OCI-LY7 (cell line): Measurements from ENCODE around the gene LGR5. TPM values are rescaled to one million over a fixed set of nuclear protein-coding genes. Genes with fewer than 3 reads are reported as not detected.
"Not testable (repeated sequence)": the region's sequence is repeated elsewhere in the genome, so short reads cannot be mapped to it uniquely, and the experiment has no call there.

Experiments used
- BruUV-seq: library from RNA; stranded (reverse); fragments of 400-500 nt; replicated peaks from 2 replicates; lab custom pipeline; 2021; lab: Mats Ljungman, UMichigan
- CTCF ChIA-PET: fragments of 300-600 bp; sonication (Branson Sonifier 250); formaldehyde crosslinking; loops from one replicate; lab custom pipeline; 2022; ENCODE audit warnings: antibody characterized with exemption; ENCODE audit not compliant: unreplicated experiment; lab: Charles Lee
- POLR2A ChIA-PET: fragments of 300-600 bp; sonication (Branson Sonifier 250); formaldehyde crosslinking; loops from one replicate; lab custom pipeline; 2022; ENCODE audit warnings: antibody characterized with exemption; lab: Charles Lee
- DNase-seq: peaks from one replicate; pipeline ENCODE4 v3.0.0-alpha.2; 2015; ENCODE audit warnings: low spot score
- H2AFZ ChIP-seq: fragments of 200-600 bp; sonication (generic), shearing (Covaris generic); 2 replicates; pipeline ENCODE4 v1.6.1; 2014; ENCODE audit warnings: mild to moderate bottlenecking, antibody characterized with exemption, low read length, moderate library complexity
- H3K27ac ChIP-seq: fragments of 200-600 bp; sonication (generic); 2 replicates; pipeline ENCODE4 v1.5.1; 2014; ENCODE audit warnings: mixed run types, low read depth, mild to moderate bottlenecking, moderate library complexity, low read length, inconsistent platforms; ENCODE audit not compliant: poor library complexity, severe bottlenecking
- H3K36me3 ChIP-seq: fragments of 200-600 bp; sonication (generic); 2 replicates; pipeline ENCODE4 v1.6.1; 2014; ENCODE audit warnings: mild to moderate bottlenecking, antibody characterized with exemption, low read length, moderate library complexity, mixed read lengths; ENCODE audit not compliant: insufficient read depth
- H3K4me1 ChIP-seq: fragments of 200-600 bp; sonication (generic); 2 replicates; pipeline ENCODE4 v1.5.1; 2014; ENCODE audit warnings: mild to moderate bottlenecking, low read length; ENCODE audit not compliant: insufficient read depth, poor library complexity, severe bottlenecking
- H3K4me2 ChIP-seq: fragments of 200-600 bp; sonication (generic); 2 replicates; pipeline ENCODE4 v1.6.1; 2014; ENCODE audit warnings: mild to moderate bottlenecking, low read length
- H3K4me3 ChIP-seq: fragments of 200-600 bp; sonication (generic); 2 replicates; pipeline ENCODE4 v1.5.1; 2014; ENCODE audit warnings: mild to moderate bottlenecking, low read depth, low read length; ENCODE audit not compliant: poor library complexity, severe bottlenecking
- H3K79me2 ChIP-seq: fragments of 200-600 bp; sonication (generic); 2 replicates; pipeline ENCODE4 v1.6.1; 2016; ENCODE audit warnings: low read depth, mild to moderate bottlenecking, low read length, moderate library complexity, mixed read lengths; ENCODE audit not compliant: insufficient read depth
- H3K9me2 ChIP-seq: fragments of 200-600 bp; sonication (generic); 2 replicates; pipeline ENCODE4 v1.6.1; 2016; ENCODE audit warnings: mild to moderate bottlenecking, low read length, mixed read lengths; ENCODE audit not compliant: insufficient read depth
- H3K9me3 ChIP-seq: fragments of 200-600 bp; sonication (generic); 2 replicates; pipeline ENCODE4 v1.6.1; 2014; ENCODE audit warnings: mild to moderate bottlenecking, mixed run types, low read length, mixed read lengths
- H4K20me1 ChIP-seq: fragments of 200-600 bp; sonication (generic); 2 replicates; pipeline ENCODE4 v1.6.1; 2014; ENCODE audit warnings: mild to moderate bottlenecking, antibody characterized with exemption, low read length, moderate library complexity, mixed read lengths; ENCODE audit not compliant: insufficient read depth
- EZH2phosphoT487 ChIP-seq: fragments of 200-600 bp; sonication (generic); IDR thresholded peaks from 2 replicates; pipeline ENCODE4 v1.6.1; 2018; ENCODE audit warnings: low read depth, borderline replicate concordance, mild to moderate bottlenecking, mixed run types, antibody characterized with exemption, low read length, moderate library complexity, mixed read lengths
- intact Hi-C: fragments of 100-400 bp; cut with micrococcal nuclease; formaldehyde crosslinking; loops from one replicate; pipeline ENCODE4 v1.10.0; 2022; ENCODE audit not compliant: unreplicated experiment
- total RNA-seq, 2 experiments: library from RNA; depleted of rRNA in 1 of 2; stranded (reverse); fragments of >200 nt in 1 of 2; shearing (Covaris generic) in 1 of 2; gene quantifications; 2 replicates each; pipeline ENCODE4 v1.2.3, GENCODE V29; 2014 to 2022
- TF ChIP-seq, protein P1 (sequence below): fragments of 200-600 bp; sonication (generic); conservative IDR thresholded peaks from 2 replicates; pipeline ENCODE4 v1.5.1; 2014; ENCODE audit warnings: mild to moderate bottlenecking, antibody characterized with exemption, low read length, moderate library complexity, mixed read lengths

LGR5 gene
- total RNA-seq, 2 experiments from 2014 or later, result 0.51 TPM; not detected in 1

DNA sequence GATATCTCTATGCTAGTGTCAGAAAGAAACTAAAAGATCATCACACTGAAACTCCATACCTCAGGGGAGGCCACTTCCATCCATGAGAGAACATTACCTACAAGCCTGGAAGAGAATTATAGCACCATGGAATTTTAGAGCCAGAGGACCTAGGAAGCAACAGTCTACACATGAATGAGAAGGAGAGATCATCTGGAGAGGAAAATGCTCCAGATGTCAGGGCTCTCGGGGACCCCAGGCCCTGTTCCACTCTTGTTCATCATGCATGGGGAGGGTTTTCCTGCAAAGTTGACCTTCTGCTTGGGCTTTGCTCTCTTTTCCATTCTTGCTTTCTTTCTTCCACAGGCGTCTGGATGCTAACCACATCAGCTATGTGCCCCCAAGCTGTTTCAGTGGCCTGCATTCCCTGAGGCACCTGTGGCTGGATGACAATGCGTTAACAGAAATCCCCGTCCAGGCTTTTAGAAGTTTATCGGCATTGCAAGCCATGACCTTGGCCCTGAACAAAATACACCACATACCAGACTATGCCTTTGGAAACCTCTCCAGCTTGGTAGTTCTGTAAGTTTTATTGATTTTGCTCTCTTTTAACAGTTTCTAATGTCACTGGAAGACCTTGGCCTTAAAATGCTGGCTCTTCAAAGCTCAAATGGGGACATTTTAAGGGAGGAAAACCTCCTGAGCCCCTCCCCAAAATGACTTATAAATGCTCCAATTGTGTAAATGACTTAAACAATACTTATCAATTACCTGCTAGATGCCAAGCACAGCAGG, 113.3 kb downstream of the LGR5 start:
- H3K4me1 ChIP-seq, result no peaks in the 10 kb centered on the region
- intact Hi-C loops, result loop anchor here (5.0 kb wide), 1 partner anchor 194 kb away; no protein-coding TSS in a partner anchor
- DNase-seq, result no peak
- H3K79me2 ChIP-seq, result no peaks in the 10 kb centered on the region
- ChIA-PET POLR2A (no interaction called here), CTCF (no interaction called here)
- no peaks in the 10 kb centered on the region for H4K20me1 ChIP-seq
- no peak overlapping the region for H3K27ac ChIP-seq
- BruUV-seq, result no TSS peak
- H3K9me3 ChIP-seq, result no peaks in the 10 kb centered on the region
- H3K36me3 ChIP-seq, result no peaks in the 10 kb centered on the region
- no peaks in the 10 kb centered on the region for H3K9me2 ChIP-seq
- H3K4me2 ChIP-seq, result no peak overlapping the region
- TF ChIP-seq, protein P1, sequence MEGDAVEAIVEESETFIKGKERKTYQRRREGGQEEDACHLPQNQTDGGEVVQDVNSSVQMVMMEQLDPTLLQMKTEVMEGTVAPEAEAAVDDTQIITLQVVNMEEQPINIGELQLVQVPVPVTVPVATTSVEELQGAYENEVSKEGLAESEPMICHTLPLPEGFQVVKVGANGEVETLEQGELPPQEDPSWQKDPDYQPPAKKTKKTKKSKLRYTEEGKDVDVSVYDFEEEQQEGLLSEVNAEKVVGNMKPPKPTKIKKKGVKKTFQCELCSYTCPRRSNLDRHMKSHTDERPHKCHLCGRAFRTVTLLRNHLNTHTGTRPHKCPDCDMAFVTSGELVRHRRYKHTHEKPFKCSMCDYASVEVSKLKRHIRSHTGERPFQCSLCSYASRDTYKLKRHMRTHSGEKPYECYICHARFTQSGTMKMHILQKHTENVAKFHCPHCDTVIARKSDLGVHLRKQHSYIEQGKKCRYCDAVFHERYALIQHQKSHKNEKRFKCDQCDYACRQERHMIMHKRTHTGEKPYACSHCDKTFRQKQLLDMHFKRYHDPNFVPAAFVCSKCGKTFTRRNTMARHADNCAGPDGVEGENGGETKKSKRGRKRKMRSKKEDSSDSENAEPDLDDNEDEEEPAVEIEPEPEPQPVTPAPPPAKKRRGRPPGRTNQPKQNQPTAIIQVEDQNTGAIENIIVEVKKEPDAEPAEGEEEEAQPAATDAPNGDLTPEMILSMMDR, result no peak
- no peak for TF ChIP-seq EZH2phosphoT487
- H2AFZ ChIP-seq, result no peak overlapping the region
- no peak overlapping the region for H3K4me3 ChIP-seq

DNA sequence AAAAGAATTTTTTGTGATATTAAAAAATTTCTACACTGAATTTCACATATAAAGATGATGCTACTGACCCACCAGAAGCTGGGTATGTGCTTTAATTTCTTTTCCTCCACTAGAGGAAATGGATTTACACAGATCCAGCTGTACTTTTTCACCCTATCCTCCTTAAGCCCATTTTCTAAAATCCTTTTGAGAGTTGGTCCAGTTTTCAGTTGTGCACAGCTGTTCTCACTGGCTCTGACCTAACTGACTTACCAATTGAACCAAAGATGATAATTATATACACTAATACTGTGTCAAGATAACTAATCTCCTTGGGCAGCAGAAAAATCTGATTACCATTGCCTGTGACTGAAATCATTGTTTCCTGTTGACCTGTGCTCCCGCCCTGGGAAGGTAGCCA, 115.6 kb downstream of the LGR5 start:
- CTCF ChIA-PET, result no interaction called here
- Histone ChIP-seq H4K20me1 (no peaks in the 10 kb centered on the region), H3K4me1 (no peaks in the 10 kb centered on the region), H2AFZ (no peak overlapping the region), H3K79me2 (no peaks in the 10 kb centered on the region), H3K4me2 (no peak overlapping the region), H3K9me2 (no peaks in the 10 kb centered on the region), H3K9me3 (no peaks in the 10 kb centered on the region), H3K4me3 (no peak overlapping the region), H3K27ac (no peak overlapping the region), H3K36me3 (no peaks in the 10 kb centered on the region)
- TF ChIP-seq, protein P1, result no peak
- no peak for TF ChIP-seq EZH2phosphoT487
- intact Hi-C loops, result no loop called here
- DNase-seq, result no peak
- POLR2A ChIA-PET, result no interaction called here
- BruUV-seq, result no TSS peak

DNA sequence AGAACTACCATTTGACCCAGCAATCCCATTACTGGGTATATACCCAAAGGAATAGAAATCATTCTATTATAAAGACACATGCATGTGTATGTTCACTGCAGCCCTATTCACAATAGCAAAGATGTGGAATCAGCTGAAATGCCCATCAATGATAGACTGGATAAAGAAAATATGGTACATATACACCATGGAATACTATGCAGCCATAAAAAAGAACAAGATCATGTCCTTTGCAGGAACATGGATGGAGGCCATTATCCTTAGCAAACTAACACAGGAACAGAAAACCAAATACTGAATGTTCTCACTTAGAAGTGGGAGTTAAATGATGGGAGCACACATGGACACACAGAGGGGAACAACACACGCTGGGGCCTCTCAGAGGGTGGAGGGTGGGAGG, 116.2 kb downstream of the LGR5 start:
- H2AFZ ChIP-seq, BruUV-seq, CTCF ChIA-PET, H4K20me1 ChIP-seq, DNase-seq, H3K9me2 ChIP-seq, H3K79me2 ChIP-seq, POLR2A ChIA-PET, H3K36me3 ChIP-seq, intact Hi-C loops, H3K27ac ChIP-seq, H3K9me3 ChIP-seq, H3K4me3 ChIP-seq, H3K4me2 ChIP-seq, H3K4me1 ChIP-seq: not testable (repeated sequence)
